Testis (tissue), 2 donors: ENCODE data around the gene SEH1L.

Experiments used
- POLR2A ChIP-seq: fragments of 450-650 bp; IDR thresholded peaks from one replicate; pipeline ENCODE4 v1.6.1; 2017; ENCODE audit warnings: antibody characterized with exemption, mild to moderate bottlenecking, moderate library complexity
- TF ChIP-seq, protein P1 (sequence below), 3 experiments: fragments of 450-650 bp in 2 of 3; fragments of 200-600 bp in 1 of 3; sonication (generic) in 1 of 3; IDR thresholded peaks; one replicate each; pipeline ENCODE4 v1.5.1; 2016 to 2019; ENCODE audit warnings: antibody characterized with exemption in 3 of 3, mild to moderate bottlenecking in 2 of 3, moderate library complexity in 1 of 3

DNA sequence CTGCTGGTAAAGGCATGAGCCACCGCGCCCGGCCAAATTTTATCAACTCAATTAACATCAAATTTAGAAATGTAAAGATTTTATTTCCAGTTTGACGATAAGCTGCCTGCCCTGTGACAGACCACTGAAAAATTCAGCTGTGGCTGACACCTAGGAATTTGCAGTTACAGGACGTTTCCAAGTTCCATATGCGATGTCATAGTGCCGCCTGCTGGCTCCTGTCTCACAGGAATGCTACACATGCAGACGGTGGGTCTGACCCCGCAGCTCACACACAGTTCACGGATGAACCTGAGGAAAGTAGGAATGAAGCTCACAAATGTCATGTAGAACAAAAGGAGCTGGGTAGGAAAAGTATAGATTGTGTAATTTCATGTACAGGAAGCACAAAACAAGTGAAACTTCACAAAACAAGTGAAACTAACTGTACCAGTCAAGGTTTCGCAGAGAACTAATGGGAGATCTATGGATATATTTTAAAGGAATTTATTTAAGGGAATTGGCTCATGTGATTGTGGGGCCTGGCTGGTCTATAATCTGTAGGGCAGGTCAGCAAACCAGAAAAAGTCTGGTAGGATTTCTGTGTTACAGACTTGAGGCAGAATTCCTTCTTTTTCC is 13.2 kb upstream of the SEH1L start:
- TF ChIP-seq, protein P1, sequence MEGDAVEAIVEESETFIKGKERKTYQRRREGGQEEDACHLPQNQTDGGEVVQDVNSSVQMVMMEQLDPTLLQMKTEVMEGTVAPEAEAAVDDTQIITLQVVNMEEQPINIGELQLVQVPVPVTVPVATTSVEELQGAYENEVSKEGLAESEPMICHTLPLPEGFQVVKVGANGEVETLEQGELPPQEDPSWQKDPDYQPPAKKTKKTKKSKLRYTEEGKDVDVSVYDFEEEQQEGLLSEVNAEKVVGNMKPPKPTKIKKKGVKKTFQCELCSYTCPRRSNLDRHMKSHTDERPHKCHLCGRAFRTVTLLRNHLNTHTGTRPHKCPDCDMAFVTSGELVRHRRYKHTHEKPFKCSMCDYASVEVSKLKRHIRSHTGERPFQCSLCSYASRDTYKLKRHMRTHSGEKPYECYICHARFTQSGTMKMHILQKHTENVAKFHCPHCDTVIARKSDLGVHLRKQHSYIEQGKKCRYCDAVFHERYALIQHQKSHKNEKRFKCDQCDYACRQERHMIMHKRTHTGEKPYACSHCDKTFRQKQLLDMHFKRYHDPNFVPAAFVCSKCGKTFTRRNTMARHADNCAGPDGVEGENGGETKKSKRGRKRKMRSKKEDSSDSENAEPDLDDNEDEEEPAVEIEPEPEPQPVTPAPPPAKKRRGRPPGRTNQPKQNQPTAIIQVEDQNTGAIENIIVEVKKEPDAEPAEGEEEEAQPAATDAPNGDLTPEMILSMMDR (IDR thresholded peaks at IDR 0.05), result peak; percentile 70 to 77 (median 74)
- no peak for TF ChIP-seq POLR2A
